ENCODE data around the gene KDM4C. TPM values are rescaled to one million over a fixed set of nuclear protein-coding genes. Genes with fewer than 3 reads are reported as not detected.

KDM4C gene
- total and polyA plus RNA-seq, 2 of the 13 experiments (the other 11 are each of a cell fraction or from before 2014, with no cell fraction given): 19.4 to 23.6 TPM

DNA sequence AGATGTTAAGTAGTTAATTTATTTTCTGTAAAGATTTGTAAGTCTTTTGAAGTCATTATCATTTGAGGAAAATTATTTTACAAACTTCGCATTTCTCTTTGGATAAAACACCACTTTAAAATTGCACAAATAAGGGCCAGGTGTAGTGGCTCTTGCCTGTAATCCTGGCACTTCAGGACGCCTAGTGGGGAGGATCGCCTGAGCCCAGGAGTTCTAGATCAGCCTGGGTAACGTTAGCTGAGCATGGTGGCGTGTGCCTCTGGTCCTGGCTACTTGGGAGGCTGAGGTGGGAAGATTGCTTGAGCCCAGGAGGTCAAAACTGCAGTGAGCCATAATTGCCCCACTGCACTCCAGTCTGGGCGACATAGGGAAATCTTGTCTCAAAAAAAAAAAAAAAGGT, 185.5 kb downstream of the KDM4C start:
- no peaks in the 10 kb centered on the region for H3K9me3 ChIP-seq (ENCODE audit: low read length)
- DNase-seq (ENCODE audit: low spot score) (no peak), ATAC-seq (no peak), FAIRE-seq (no peak)
- no TSS peak for BruUV-seq (replicated peaks)
- no peak overlapping the region for H2AFZ ChIP-seq (ENCODE audit: low read length)
- CTCF ChIA-PET (ENCODE audit: low intra/inter-chr PET ratio, low total read pairs): no interaction called here
- POLR2A ChIA-PET: no interaction called here
- intact Hi-C loops (cut with micrococcal nuclease; ENCODE audit: unreplicated experiment): no loop called here
- no peak overlapping the region for H3K9ac ChIP-seq (ENCODE audit: insufficient read depth, low read depth, low read length)
- H3K79me2 ChIP-seq (ENCODE audit: insufficient read depth, low read length): peaks cover 4% of the 10 kb centered on the region
- H3K27ac ChIP-seq (ENCODE audit: extremely low read length, insufficient read depth, low read length): no peak overlapping the region
- no peaks in the 10 kb centered on the region for H3K27me3 ChIP-seq (ENCODE audit: control insufficient read depth in 1 of 2, insufficient read depth in 2 of 2, low read length in 2 of 2)
- no peak overlapping the region for H3K4me2 ChIP-seq (ENCODE audit: low read depth, low read length)
- 0 out of 5 replicates have a peak, but pooled peaks cover 0 to 3% of the 10 kb centered on the region in 2 experiments for H3K36me3 ChIP-seq (replicated peaks in 1 of 2; ENCODE audit: control insufficient read depth in 1 of 2, insufficient read depth in 2 of 2, low read length in 2 of 2)
- H4K20me1 ChIP-seq (ENCODE audit: insufficient read depth, low read length): no peaks in the 10 kb centered on the region
- peaks cover 12% of the 10 kb centered on the region for H3K4me1 ChIP-seq (ENCODE audit: insufficient read depth, low read length)
- WGBS (ENCODE audit: low lambda C conversion rate): 89% methylated on average over 6 of the region's 6 CpGs
- H3K4me3 ChIP-seq (replicated peaks in 1 of 3; ENCODE audit: insufficient read depth in 1 of 3, low read depth in 2 of 3, low read length in 3 of 3): no peak overlapping the region
- in situ Hi-C loops (cut with HindIII; ENCODE audit: extremely low pct_ligation_motif_present, low pct_unique_long_range_greater_than_20kb): no loop called here
- TF ChIP-seq, protein P1, sequence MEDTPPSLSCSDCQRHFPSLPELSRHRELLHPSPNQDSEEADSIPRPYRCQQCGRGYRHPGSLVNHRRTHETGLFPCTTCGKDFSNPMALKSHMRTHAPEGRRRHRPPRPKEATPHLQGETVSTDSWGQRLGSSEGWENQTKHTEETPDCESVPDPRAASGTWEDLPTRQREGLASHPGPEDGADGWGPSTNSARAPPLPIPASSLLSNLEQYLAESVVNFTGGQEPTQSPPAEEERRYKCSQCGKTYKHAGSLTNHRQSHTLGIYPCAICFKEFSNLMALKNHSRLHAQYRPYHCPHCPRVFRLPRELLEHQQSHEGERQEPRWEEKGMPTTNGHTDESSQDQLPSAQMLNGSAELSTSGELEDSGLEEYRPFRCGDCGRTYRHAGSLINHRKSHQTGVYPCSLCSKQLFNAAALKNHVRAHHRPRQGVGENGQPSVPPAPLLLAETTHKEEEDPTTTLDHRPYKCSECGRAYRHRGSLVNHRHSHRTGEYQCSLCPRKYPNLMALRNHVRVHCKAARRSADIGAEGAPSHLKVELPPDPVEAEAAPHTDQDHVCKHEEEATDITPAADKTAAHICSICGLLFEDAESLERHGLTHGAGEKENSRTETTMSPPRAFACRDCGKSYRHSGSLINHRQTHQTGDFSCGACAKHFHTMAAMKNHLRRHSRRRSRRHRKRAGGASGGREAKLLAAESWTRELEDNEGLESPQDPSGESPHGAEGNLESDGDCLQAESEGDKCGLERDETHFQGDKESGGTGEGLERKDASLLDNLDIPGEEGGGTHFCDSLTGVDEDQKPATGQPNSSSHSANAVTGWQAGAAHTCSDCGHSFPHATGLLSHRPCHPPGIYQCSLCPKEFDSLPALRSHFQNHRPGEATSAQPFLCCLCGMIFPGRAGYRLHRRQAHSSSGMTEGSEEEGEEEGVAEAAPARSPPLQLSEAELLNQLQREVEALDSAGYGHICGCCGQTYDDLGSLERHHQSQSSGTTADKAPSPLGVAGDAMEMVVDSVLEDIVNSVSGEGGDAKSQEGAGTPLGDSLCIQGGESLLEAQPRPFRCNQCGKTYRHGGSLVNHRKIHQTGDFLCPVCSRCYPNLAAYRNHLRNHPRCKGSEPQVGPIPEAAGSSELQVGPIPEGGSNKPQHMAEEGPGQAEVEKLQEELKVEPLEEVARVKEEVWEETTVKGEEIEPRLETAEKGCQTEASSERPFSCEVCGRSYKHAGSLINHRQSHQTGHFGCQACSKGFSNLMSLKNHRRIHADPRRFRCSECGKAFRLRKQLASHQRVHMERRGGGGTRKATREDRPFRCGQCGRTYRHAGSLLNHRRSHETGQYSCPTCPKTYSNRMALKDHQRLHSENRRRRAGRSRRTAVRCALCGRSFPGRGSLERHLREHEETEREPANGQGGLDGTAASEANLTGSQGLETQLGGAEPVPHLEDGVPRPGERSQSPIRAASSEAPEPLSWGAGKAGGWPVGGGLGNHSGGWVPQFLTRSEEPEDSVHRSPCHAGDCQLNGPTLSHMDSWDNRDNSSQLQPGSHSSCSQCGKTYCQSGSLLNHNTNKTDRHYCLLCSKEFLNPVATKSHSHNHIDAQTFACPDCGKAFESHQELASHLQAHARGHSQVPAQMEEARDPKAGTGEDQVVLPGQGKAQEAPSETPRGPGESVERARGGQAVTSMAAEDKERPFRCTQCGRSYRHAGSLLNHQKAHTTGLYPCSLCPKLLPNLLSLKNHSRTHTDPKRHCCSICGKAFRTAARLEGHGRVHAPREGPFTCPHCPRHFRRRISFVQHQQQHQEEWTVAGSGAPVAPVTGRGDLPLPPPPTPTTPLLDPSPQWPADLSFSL (CRISPR knock-in tag; IDR thresholded peaks at IDR 0.05): no peak
- TF ChIP-seq IRX3 (CRISPR knock-in tag; IDR thresholded peaks at IDR 0.05; ENCODE audit: borderline replicate concordance, low read depth): no peak
- TF ChIP-seq, protein P2, sequence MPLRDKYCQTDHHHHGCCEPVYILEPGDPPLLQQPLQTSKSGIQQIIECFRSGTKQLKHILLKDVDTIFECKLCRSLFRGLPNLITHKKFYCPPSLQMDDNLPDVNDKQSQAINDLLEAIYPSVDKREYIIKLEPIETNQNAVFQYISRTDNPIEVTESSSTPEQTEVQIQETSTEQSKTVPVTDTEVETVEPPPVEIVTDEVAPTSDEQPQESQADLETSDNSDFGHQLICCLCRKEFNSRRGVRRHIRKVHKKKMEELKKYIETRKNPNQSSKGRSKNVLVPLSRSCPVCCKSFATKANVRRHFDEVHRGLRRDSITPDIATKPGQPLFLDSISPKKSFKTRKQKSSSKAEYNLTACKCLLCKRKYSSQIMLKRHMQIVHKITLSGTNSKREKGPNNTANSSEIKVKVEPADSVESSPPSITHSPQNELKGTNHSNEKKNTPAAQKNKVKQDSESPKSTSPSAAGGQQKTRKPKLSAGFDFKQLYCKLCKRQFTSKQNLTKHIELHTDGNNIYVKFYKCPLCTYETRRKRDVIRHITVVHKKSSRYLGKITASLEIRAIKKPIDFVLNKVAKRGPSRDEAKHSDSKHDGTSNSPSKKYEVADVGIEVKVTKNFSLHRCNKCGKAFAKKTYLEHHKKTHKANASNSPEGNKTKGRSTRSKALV (CRISPR knock-in tag; IDR thresholded peaks at IDR 0.05): no peak
- no peak for TF ChIP-seq ZNF75D (CRISPR knock-in tag; IDR thresholded peaks at IDR 0.05; ENCODE audit: borderline replicate concordance)
- TF ChIP-seq XRCC5 (optimal IDR thresholded peaks at IDR 0.05; ENCODE audit: low read length): no peak
- no peak for TF ChIP-seq SPEN (CRISPR knock-in tag; IDR thresholded peaks at IDR 0.05; ENCODE audit: low read depth)
- TF ChIP-seq, protein P3, sequence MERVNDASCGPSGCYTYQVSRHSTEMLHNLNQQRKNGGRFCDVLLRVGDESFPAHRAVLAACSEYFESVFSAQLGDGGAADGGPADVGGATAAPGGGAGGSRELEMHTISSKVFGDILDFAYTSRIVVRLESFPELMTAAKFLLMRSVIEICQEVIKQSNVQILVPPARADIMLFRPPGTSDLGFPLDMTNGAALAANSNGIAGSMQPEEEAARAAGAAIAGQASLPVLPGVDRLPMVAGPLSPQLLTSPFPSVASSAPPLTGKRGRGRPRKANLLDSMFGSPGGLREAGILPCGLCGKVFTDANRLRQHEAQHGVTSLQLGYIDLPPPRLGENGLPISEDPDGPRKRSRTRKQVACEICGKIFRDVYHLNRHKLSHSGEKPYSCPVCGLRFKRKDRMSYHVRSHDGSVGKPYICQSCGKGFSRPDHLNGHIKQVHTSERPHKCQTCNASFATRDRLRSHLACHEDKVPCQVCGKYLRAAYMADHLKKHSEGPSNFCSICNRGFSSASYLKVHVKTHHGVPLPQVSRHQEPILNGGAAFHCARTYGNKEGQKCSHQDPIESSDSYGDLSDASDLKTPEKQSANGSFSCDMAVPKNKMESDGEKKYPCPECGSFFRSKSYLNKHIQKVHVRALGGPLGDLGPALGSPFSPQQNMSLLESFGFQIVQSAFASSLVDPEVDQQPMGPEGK (CRISPR knock-in tag; IDR thresholded peaks at IDR 0.05): no peak
- TF ChIP-seq, protein P4, sequence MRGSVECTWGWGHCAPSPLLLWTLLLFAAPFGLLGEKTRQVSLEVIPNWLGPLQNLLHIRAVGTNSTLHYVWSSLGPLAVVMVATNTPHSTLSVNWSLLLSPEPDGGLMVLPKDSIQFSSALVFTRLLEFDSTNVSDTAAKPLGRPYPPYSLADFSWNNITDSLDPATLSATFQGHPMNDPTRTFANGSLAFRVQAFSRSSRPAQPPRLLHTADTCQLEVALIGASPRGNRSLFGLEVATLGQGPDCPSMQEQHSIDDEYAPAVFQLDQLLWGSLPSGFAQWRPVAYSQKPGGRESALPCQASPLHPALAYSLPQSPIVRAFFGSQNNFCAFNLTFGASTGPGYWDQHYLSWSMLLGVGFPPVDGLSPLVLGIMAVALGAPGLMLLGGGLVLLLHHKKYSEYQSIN (CRISPR knock-in tag; IDR thresholded peaks at IDR 0.05; ENCODE audit: borderline replicate concordance): no peak
- TF ChIP-seq ISL2 (CRISPR knock-in tag; IDR thresholded peaks at IDR 0.05): no peak
- TF ChIP-seq PRPF4 (IDR thresholded peaks at IDR 0.05; ENCODE audit: low read depth, low read length, poor library complexity, severe bottlenecking): no peak
- no peak for TF ChIP-seq MLLT10 (CRISPR knock-in tag; IDR thresholded peaks at IDR 0.05)
